K562 (cell line): ENCODE measurements around the gene PRDX3. TPM values are rescaled to one million over a fixed set of nuclear protein-coding genes. Genes with fewer than 3 reads are reported as not detected.
A peak's percentile ranks its signal among the peaks of the same experiment; 100 is the strongest.

Source experiments
- CCAR2 ChIP-seq: fragments of 200-400 bp; formaldehyde crosslinking; IDR thresholded peaks from 2 replicates; pipeline ENCODE4 v1.6.1; 2017; ENCODE audit warnings: mild to moderate bottlenecking, low read depth, low read length
- ESRRA ChIP-seq: fragments of 450-650 bp; IDR thresholded peaks from 2 replicates; pipeline ENCODE4 v1.6.1; 2014; ENCODE audit warnings: low read depth, mild to moderate bottlenecking, moderate library complexity, borderline replicate concordance
- GMEB1 ChIP-seq: fragments of 250-450 bp; sonication (Bioruptor Pico); IDR thresholded peaks from 2 replicates; pipeline ENCODE4 v1.4.0; 2020; ENCODE audit warnings: mild to moderate bottlenecking
- HMBOX1 ChIP-seq: sonication (generic); IDR thresholded peaks from 2 replicates; pipeline ENCODE4 v1.6.1; 2016
- KDM5B ChIP-seq: fragments of 200-600 bp; sonication (generic); IDR thresholded peaks from 2 replicates; pipeline ENCODE4 v1.6.1; 2012; ENCODE audit warnings: low read depth, mild to moderate bottlenecking, moderate library complexity, low read length, control low read depth, inconsistent platforms; ENCODE audit not compliant: insufficient replicate concordance
- NFIC ChIP-seq: fragments of 450-650 bp; IDR thresholded peaks from 2 replicates; pipeline ENCODE4 v1.6.1; 2017; ENCODE audit warnings: mild to moderate bottlenecking, inconsistent platforms
- RNF2 ChIP-seq: sonication (generic); IDR thresholded peaks from 2 replicates; pipeline ENCODE4 v1.6.1; 2016
- ZNF277 ChIP-seq: fragments of 250-450 bp; sonication (Bioruptor Pico); IDR thresholded peaks from 2 replicates; pipeline ENCODE4 v1.8.0; 2022; ENCODE audit warnings: inconsistent platforms, mild to moderate bottlenecking, moderate library complexity, borderline replicate concordance
- ZNF3 ChIP-seq: fragments of 250-450 bp; sonication (Bioruptor Pico); IDR thresholded peaks from 2 replicates; pipeline ENCODE4 v1.5.0; 2021; ENCODE audit warnings: mild to moderate bottlenecking, moderate library complexity
- ZNF41 ChIP-seq: fragments of 250-450 bp; sonication (Bioruptor Pico); conservative IDR thresholded peaks from 2 replicates; pipeline ENCODE4 v1.4.0; 2020; ENCODE audit warnings: mild to moderate bottlenecking
- polyA plus RNA-seq, 8 experiments: library from polyadenylated mRNA; depleted of rRNA in 4 of 8; stranded (reverse) in 5 of 8; unstranded in 3 of 8; fragments of >200 nt; fragmentation: Nextera tagmentation in 2 of 8; fragmentation: Illumina TruSeq in 1 of 8; extraction: Ambion mirVana in 2 of 8; extraction: Trizol in 1 of 8; gene quantifications; 2 replicates each; pipeline versions ENCODE4 v1.2.1 to v1.2.3, GENCODE V29; 2011 to 2014; ENCODE audit warnings: inconsistent platforms in 1 of 8, missing spikeins in 1 of 8
- total RNA-seq, 7 experiments: library from RNA; depleted of rRNA in 6 of 7; stranded (reverse); fragments of >200 nt in 6 of 7; fragmentation: Illumina TruSeq in 2 of 7; extraction: Trizol in 2 of 7; gene quantifications; 2 replicates each; pipeline versions ENCODE4 v1.2.1 to v1.2.3, GENCODE V29; 2011 to 2021; ENCODE audit warnings: low replicate concordance in 1 of 7
- TF ChIP-seq, protein P1 (sequence below): fragments of 250-450 bp; sonication (Bioruptor Pico); IDR thresholded peaks from 2 replicates; pipeline ENCODE4 v1.4.0; 2020; ENCODE audit warnings: mild to moderate bottlenecking, moderate library complexity, borderline replicate concordance
- TF ChIP-seq, protein P2 (sequence below), 3 experiments: fragments of 200-800 bp in 1 of 3; fragments of 250-450 bp in 1 of 3; fragments of 450-650 bp in 1 of 3; sonication (Bioruptor Pico) in 1 of 3; sonication (Bioruptor generic) in 1 of 3; formaldehyde crosslinking in 1 of 3; IDR thresholded peaks; 2 replicates each; pipeline versions ENCODE4 v1.6.1 to v1.8.0; 2016 to 2022; ENCODE audit warnings: mild to moderate bottlenecking in 2 of 3, missing genetic modification characterization in 2 of 3, missing compliant biosample characterization in 1 of 3, moderate library complexity in 1 of 3
- TF ChIP-seq, protein P3 (sequence below): IDR thresholded peaks from 3 replicates; pipeline ENCODE4 v1.6.1; 2011; ENCODE audit warnings: borderline replicate concordance, mild to moderate bottlenecking; ENCODE audit not compliant: insufficient read length, insufficient read depth

PRDX3 gene
- total and polyA plus RNA-seq, 9 of the 15 experiments (the other 6 are each of a cell fraction or from before 2014, with no cell fraction given), result 122 to 994 (median 173) TPM

GRCh38 chr10:119165171-119166117 is 13.2 kb downstream of the PRDX3 start, which contains the start of gene SFXN4 (continued):
- TF ChIP-seq ZNF277 (no peak), RNF2 (peak; percentile 38; the same call in 1 of the 2 replicates), HMBOX1 (no peak), ESRRA (peak; percentile 100), KDM5B (no peak), ZNF41 (CRISPR knock-in tag) (no peak), GMEB1 (peak; percentile 51), ZNF3 (CRISPR knock-in tag) (no peak), NFIC (no peak; the same call in 1 of the 2 replicates), CCAR2 (no peak)
- TF ChIP-seq, protein P1, sequence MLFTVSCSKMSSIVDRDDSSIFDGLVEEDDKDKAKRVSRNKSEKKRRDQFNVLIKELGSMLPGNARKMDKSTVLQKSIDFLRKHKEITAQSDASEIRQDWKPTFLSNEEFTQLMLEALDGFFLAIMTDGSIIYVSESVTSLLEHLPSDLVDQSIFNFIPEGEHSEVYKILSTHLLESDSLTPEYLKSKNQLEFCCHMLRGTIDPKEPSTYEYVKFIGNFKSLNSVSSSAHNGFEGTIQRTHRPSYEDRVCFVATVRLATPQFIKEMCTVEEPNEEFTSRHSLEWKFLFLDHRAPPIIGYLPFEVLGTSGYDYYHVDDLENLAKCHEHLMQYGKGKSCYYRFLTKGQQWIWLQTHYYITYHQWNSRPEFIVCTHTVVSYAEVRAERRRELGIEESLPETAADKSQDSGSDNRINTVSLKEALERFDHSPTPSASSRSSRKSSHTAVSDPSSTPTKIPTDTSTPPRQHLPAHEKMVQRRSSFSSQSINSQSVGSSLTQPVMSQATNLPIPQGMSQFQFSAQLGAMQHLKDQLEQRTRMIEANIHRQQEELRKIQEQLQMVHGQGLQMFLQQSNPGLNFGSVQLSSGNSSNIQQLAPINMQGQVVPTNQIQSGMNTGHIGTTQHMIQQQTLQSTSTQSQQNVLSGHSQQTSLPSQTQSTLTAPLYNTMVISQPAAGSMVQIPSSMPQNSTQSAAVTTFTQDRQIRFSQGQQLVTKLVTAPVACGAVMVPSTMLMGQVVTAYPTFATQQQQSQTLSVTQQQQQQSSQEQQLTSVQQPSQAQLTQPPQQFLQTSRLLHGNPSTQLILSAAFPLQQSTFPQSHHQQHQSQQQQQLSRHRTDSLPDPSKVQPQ (CRISPR knock-in tag), result no peak
- TF ChIP-seq, protein P2, sequence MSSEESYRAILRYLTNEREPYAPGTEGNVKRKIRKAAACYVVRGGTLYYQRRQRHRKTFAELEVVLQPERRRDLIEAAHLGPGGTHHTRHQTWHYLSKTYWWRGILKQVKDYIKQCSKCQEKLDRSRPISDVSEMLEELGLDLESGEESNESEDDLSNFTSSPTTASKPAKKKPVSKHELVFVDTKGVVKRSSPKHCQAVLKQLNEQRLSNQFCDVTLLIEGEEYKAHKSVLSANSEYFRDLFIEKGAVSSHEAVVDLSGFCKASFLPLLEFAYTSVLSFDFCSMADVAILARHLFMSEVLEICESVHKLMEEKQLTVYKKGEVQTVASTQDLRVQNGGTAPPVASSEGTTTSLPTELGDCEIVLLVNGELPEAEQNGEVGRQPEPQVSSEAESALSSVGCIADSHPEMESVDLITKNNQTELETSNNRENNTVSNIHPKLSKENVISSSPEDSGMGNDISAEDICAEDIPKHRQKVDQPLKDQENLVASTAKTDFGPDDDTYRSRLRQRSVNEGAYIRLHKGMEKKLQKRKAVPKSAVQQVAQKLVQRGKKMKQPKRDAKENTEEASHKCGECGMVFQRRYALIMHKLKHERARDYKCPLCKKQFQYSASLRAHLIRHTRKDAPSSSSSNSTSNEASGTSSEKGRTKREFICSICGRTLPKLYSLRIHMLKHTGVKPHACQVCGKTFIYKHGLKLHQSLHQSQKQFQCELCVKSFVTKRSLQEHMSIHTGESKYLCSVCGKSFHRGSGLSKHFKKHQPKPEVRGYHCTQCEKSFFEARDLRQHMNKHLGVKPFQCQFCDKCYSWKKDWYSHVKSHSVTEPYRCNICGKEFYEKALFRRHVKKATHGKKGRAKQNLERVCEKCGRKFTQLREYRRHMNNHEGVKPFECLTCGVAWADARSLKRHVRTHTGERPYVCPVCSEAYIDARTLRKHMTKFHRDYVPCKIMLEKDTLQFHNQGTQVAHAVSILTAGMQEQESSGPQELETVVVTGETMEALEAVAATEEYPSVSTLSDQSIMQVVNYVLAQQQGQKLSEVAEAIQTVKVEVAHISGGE (CRISPR knock-in tag; IDR thresholded peaks at IDR 0.05), result peak in 1 of 3 experiments; percentile 86; a peak in 2 of 6 replicates
- TF ChIP-seq, protein P3, sequence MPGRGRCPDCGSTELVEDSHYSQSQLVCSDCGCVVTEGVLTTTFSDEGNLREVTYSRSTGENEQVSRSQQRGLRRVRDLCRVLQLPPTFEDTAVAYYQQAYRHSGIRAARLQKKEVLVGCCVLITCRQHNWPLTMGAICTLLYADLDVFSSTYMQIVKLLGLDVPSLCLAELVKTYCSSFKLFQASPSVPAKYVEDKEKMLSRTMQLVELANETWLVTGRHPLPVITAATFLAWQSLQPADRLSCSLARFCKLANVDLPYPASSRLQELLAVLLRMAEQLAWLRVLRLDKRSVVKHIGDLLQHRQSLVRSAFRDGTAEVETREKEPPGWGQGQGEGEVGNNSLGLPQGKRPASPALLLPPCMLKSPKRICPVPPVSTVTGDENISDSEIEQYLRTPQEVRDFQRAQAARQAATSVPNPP, result no peak
